ENCODE data around the gene SYTL5.

SYTL5 gene

GRCh38 chrX:38151441-38151840, 145.1 kb downstream of the SYTL5 start:
- no peak for DNase-seq

DNA sequence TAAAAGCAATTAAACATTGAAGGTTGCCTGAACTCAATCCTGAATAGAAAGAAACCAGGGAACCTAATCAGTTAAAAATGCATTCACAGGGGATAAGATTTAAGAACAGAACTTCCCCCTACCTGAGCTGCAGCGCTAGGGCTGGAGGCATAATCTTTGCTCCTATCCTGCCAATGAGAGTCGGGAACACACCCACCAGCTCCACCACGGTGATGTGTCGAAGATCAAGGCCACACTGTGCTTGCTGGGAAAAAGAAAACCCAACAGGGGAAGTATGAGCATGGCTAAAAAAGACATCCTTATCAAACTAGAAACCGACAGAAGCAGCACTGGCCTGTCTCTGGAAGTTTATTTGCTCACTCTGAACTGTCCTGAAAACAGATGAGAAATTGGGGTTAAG, 148.0 kb downstream of the SYTL5 start:
- no peak for DNase-seq

DNA sequence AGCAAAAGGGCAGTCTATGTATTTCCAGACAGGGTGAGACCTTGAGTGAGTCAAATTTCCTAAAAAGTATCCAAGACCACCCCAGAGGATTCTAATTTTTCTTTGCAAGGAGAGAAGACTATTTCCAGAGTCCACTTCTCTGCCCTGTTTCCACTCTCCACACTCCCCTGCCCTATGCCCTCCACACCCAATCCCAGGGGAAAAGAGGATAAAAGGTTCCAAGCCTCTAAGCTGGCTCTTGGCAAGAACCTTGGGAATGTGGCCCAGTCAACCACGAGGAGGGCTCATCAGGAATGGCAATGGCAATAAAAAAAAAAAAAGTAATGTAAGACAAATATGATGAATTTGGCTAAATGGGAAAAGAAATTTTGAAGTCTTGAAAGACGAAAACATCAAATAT, 148.5 kb downstream of the SYTL5 start:
- no peak for DNase-seq

GRCh38 chrX:38156838-38157237, 150.5 kb downstream of the SYTL5 start:
- DNase-seq = no peak

DNA sequence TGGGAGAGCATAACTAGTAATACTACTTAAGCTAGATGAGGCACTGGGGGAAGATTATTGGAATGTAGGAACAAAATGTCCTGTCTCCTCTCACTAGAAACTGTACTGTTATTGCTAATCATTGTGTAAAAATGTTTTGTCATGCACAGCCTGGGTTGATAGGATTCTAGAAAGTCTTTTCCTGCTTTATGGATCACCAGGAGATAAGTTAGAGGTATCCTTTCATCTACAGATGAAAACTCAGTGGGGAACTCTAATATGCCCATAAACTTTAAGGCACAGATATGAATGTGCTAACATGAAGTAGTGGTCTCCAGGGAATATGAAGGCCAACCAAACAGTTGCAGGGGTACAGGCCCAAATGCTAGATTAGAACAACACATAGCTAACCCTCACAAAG, 156.8 kb downstream of the SYTL5 start:
- no peak for DNase-seq

DNA sequence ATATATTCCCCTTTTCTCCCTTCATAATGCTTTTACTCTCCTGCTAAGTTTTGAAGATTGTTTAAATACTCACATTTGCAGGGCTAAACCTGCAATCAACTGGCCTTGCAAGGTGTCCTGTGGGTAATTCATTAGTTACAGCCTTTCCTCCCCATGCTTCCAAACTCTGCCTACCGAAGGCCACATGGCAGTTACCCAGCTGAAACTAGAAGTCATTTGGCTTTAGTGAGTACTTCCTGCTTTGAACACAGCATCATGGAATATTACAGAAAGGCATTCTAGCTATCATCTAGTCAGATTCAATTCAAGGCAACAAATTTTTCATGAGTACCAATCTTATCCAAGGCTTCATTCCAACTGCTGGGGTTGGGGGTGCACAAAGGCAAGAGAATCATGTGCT, 158.7 kb downstream of the SYTL5 start:
- no peak for DNase-seq

DNA sequence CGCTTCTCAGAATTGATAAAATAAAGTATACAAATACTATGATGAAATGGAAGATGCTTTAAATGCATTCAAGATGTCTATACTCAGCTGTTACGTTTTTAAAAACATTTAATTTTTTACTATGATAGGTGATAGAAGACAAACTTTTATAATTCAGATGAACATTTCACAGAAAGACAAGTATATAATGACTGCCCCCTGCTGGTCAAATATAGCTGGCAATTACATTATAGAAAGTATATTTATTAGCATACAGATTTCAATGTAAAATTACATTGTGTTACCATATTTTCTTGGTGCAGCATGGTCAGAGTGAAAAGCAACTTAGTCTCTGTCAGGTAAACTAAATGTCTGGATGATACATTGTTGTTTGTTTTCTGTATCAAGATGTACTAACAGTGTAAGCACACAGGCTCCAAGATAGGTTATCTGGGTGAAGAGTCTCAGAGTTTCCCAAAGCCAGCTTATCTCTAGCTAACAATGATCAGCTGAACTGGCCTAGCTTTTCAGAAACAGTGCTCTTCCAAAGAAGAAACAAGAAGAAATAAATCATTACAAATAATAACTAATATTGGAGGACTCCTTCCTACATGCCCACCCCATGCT, 160.2 kb downstream of the SYTL5 start:
- peak; percentile 9 for DNase-seq

- DNase-seq = no peak
Observed at GRCh38 chrX:38170556-38170955, 164.2 kb downstream of the SYTL5 start.

- no peak for DNase-seq
Observed at GRCh38 chrX:38172596-38172995, 166.2 kb downstream of the SYTL5 start.

DNA sequence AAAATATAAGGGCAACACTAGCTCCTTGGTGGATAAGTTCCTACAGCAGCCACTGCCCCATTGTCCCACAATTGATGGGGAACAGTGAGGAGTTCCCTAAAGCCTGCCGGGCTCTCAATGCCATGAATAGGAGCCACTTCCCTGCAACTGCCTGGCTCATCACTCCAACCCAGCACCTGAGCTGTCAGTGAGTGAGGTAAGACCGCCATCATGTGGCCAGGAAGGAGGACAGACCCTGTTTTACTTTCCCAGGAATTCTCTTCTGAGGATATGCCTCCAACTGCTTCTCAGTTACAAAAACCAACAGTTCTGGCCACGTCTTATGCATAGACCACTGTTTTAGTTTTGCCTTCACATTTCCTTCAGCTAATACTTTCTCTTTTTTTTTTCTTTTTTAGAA, 168.8 kb downstream of the SYTL5 start:
- peak; percentile 29 for DNase-seq

DNA sequence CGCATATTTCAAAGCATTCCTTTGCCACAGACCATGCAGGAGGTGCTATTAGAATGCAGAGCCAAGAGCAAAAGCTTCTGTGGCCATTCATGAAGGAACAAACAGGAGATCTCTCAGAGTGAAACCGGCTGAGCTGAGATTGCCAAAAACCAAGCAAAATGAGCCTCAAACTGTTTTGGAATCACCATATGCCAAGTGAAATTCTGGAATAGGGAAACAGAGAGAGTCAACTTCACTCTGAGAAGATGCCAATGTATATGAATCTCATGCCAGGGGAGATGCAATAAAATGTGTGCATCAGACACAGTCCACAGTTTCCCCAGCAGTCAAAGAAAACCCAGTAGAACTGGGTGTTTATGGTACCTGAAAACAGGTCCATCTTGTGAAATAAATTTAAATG, 172.0 kb downstream of the SYTL5 start:
- no peak for DNase-seq

Measured in NCI-H510A treated with DMSO at 0.1 percent for 48 hours (cell line).